HepG2 (cell line): ENCODE measurements around the gene SLC17A9. TPM values are rescaled to one million over a fixed set of nuclear protein-coding genes. Genes with fewer than 3 reads are reported as not detected.
A peak's percentile ranks its signal among the peaks of the same experiment; 100 is the strongest.

Experiments used
- DR1 ChIP-seq: sonication (generic); formaldehyde crosslinking; IDR thresholded peaks from 2 replicates; pipeline ENCODE4 v1.8.0; 2021; ENCODE audit warnings: mild to moderate bottlenecking, missing genetic modification reagents, inconsistent platforms
- GATAD1 ChIP-seq: IDR thresholded peaks from 2 replicates; pipeline ENCODE4 v1.6.1; 2016; ENCODE audit warnings: missing genetic modification reagents, missing compliant biosample characterization
- HNRNPL ChIP-seq: fragments of 200-400 bp; formaldehyde crosslinking; IDR thresholded peaks from 2 replicates; pipeline ENCODE4 v1.6.1; 2017; ENCODE audit warnings: mild to moderate bottlenecking, low read depth, low read length
- HNRNPUL1 ChIP-seq: fragments of 200-400 bp; formaldehyde crosslinking; IDR thresholded peaks from 2 replicates; pipeline ENCODE4 v1.6.1; 2017; ENCODE audit warnings: low read depth, mild to moderate bottlenecking, low read length, moderate library complexity
- HOMEZ ChIP-seq: IDR thresholded peaks from 2 replicates; pipeline ENCODE4 v1.6.1; 2016; ENCODE audit warnings: low read depth
- IKZF5 ChIP-seq: IDR thresholded peaks from 2 replicates; pipeline ENCODE4 v1.6.1; 2018; ENCODE audit warnings: missing genetic modification reagents, mild to moderate bottlenecking, missing compliant biosample characterization
- KLF9 ChIP-seq: IDR thresholded peaks from 2 replicates; pipeline ENCODE4 v1.6.1; 2016; ENCODE audit warnings: low read depth
- MAX ChIP-seq: IDR thresholded peaks from 2 replicates; pipeline ENCODE4 v1.6.1; 2012; ENCODE audit warnings: inconsistent platforms
- NFIB ChIP-seq: sonication (generic); formaldehyde crosslinking; IDR thresholded peaks from 2 replicates; pipeline ENCODE4 v1.9.0; 2021; ENCODE audit warnings: missing genetic modification reagents, mild to moderate bottlenecking, borderline replicate concordance
- NFIC ChIP-seq: IDR thresholded peaks from 2 replicates; pipeline ENCODE4 v1.6.1; 2012; ENCODE audit warnings: mild to moderate bottlenecking, low read length, inconsistent platforms
- SIX1 ChIP-seq: sonication (generic); formaldehyde crosslinking; IDR thresholded peaks from 2 replicates; pipeline ENCODE4 v1.4.0; 2020; ENCODE audit warnings: missing genetic modification reagents, borderline replicate concordance
- SMAD3 ChIP-seq: sonication (generic); formaldehyde crosslinking; IDR thresholded peaks from 2 replicates; pipeline ENCODE4 v1.4.0; 2020; ENCODE audit warnings: missing genetic modification reagents
- SMARCC2 ChIP-seq: fragments of 450-650 bp; IDR thresholded peaks from 2 replicates; pipeline ENCODE4 v1.6.1; 2017; ENCODE audit warnings: antibody characterized with exemption, mild to moderate bottlenecking
- SOX13 ChIP-seq, 3 experiments: fragments of 450-650 bp in 1 of 3; sonication (generic) in 1 of 3; formaldehyde crosslinking in 1 of 3; IDR thresholded peaks in 2 of 3; conservative IDR thresholded peaks in 1 of 3; 2 replicates each; pipeline versions ENCODE4 v1.5.0 to v1.6.1; 2016 to 2020; ENCODE audit warnings: antibody characterized with exemption in 1 of 3, mild to moderate bottlenecking in 1 of 3, missing compliant biosample characterization in 1 of 3, missing genetic modification reagents in 1 of 3, moderate library complexity in 1 of 3
- ZNF264 ChIP-seq: sonication (generic); formaldehyde crosslinking; IDR thresholded peaks from 2 replicates; pipeline ENCODE4 v1.4.0; 2020; ENCODE audit warnings: missing genetic modification reagents
- ZNF557 ChIP-seq: sonication (generic); formaldehyde crosslinking; IDR thresholded peaks from 2 replicates; pipeline ENCODE4 v1.4.0; 2020; ENCODE audit warnings: missing genetic modification reagents
- ZNF562 ChIP-seq: sonication (generic); formaldehyde crosslinking; IDR thresholded peaks from 2 replicates; pipeline ENCODE4 v1.8.0; 2022; ENCODE audit warnings: missing genetic modification reagents, borderline replicate concordance
- polyA plus RNA-seq, 8 experiments: library from polyadenylated mRNA; depleted of rRNA in 3 of 8; stranded (reverse) in 7 of 8; unstranded in 1 of 8; fragments of >200 nt; fragmentation: Illumina TruSeq in 4 of 8; extraction: Trizol in 4 of 8; gene quantifications; 2 replicates each; pipeline versions ENCODE4 v1.2.1 to v1.2.3, GENCODE V29; 2011 to 2016; ENCODE audit warnings: low read depth in 4 of 8, missing spikeins in 1 of 8, mixed read lengths in 1 of 8; ENCODE audit not compliant: insufficient read depth in 1 of 8
- total RNA-seq, 5 experiments: library from RNA; depleted of rRNA; stranded (reverse); fragments of >200 nt; fragmentation: Illumina TruSeq; extraction: Trizol; gene quantifications; 2 replicates each; pipeline ENCODE4 v1.2.3, GENCODE V29; 2016; ENCODE audit warnings: low read depth in 1 of 5
- TF ChIP-seq, protein P1 (sequence below): IDR thresholded peaks from 2 replicates; pipeline ENCODE4 v1.4.0; 2020; ENCODE audit warnings: mild to moderate bottlenecking, missing genetic modification reagents
- TF ChIP-seq, protein P2 (sequence below): sonication (generic); formaldehyde crosslinking; IDR thresholded peaks from 2 replicates; pipeline ENCODE4 v1.8.1; 2022; ENCODE audit warnings: low read depth, mild to moderate bottlenecking, missing genetic modification reagents

The SLC17A9 gene
- total and polyA plus RNA-seq, 2 of the 13 experiments (the other 11 are each of a cell fraction or from before 2014, with no cell fraction given), result 110 to 191 TPM

DNA sequence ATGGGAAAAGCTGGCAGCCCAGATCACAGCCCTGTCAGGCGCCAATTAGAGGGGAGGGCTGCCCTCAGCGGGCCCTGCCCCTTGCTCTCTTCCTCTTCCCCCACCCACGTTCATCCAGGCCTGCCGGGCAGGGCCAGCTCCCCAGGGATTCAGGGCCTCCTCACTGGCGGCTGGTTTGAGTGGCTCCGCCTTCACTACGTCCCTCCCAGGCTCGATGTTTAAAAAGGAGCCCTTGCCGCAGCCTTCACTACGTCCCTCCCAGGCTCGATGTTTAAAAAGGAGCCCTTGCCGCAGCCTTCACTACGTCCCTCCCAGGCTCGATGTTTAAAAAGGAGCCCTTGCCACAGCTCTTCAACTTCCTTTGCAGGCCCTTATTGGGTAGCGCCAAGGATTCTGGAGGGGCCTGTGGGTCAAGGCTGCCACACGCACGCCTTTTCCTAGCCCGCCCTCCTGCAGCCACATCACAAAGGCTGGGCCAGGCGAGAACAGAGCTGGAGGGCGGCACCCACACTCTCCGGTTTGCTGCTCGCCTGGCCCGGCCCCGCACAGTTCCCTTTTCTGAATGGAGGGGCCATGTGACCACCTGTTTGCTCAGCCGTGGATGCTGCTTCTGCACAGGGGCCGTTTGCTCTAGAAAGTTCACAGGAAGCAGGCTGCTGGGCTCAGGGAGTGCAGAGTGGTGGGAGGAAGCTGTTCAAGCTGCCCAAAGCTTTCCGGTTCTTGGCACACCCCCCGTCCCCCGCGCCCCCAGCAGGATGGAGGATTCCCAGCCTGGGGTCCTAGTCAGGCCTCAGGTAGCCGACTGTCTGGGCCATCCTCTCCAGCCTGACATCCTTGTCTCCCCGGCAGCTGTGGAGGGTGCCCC lies 1.6 kb downstream of the SLC17A9 start (continued):
- peak; percentile 62; the same call in 1 of the 2 replicates for TF ChIP-seq HOMEZ (CRISPR knock-in tag)
- TF ChIP-seq DR1, result no peak; the same call in 1 of the 2 replicates
- no peak for TF ChIP-seq SMARCC2
- TF ChIP-seq MAX, result peak; percentile 97
- TF ChIP-seq GATAD1, result peak; percentile 78
- TF ChIP-seq NFIC, result no peak
- TF ChIP-seq HNRNPUL1, result no peak
- TF ChIP-seq, protein P1, sequence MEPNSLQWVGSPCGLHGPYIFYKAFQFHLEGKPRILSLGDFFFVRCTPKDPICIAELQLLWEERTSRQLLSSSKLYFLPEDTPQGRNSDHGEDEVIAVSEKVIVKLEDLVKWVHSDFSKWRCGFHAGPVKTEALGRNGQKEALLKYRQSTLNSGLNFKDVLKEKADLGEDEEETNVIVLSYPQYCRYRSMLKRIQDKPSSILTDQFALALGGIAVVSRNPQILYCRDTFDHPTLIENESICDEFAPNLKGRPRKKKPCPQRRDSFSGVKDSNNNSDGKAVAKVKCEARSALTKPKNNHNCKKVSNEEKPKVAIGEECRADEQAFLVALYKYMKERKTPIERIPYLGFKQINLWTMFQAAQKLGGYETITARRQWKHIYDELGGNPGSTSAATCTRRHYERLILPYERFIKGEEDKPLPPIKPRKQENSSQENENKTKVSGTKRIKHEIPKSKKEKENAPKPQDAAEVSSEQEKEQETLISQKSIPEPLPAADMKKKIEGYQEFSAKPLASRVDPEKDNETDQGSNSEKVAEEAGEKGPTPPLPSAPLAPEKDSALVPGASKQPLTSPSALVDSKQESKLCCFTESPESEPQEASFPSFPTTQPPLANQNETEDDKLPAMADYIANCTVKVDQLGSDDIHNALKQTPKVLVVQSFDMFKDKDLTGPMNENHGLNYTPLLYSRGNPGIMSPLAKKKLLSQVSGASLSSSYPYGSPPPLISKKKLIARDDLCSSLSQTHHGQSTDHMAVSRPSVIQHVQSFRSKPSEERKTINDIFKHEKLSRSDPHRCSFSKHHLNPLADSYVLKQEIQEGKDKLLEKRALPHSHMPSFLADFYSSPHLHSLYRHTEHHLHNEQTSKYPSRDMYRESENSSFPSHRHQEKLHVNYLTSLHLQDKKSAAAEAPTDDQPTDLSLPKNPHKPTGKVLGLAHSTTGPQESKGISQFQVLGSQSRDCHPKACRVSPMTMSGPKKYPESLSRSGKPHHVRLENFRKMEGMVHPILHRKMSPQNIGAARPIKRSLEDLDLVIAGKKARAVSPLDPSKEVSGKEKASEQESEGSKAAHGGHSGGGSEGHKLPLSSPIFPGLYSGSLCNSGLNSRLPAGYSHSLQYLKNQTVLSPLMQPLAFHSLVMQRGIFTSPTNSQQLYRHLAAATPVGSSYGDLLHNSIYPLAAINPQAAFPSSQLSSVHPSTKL (CRISPR knock-in tag), result peak; percentile 73; the same call in 1 of the 2 replicates
- no peak for TF ChIP-seq ZNF562
- peak; percentile 95; the same call in 1 of the 2 replicates for TF ChIP-seq KLF9 (CRISPR knock-in tag)
- 0 out of 2 replicates have a peak, but pooled peaks have one; percentile 41 for TF ChIP-seq SOX13 (IDR thresholded peaks at IDR 0.05)
- TF ChIP-seq SOX13 (CRISPR knock-in tag; conservative IDR thresholded peaks at IDR 0.05 in 1 of 2, IDR thresholded peaks at IDR 0.05 in 1 of 2), result peak in 1 of 2 experiments; percentile 79; a peak in 2 of 4 replicates
- TF ChIP-seq HNRNPL, result peak; percentile 96; the same call in 1 of the 2 replicates
- TF ChIP-seq SMAD3 (CRISPR knock-in tag), result peak; percentile 64; the same call in 1 of the 2 replicates
- TF ChIP-seq IKZF5 (CRISPR knock-in tag), result peak; percentile 94
- peak; percentile 54; the same call in 1 of the 2 replicates for TF ChIP-seq SIX1 (CRISPR knock-in tag)
- peak; percentile 99 for TF ChIP-seq ZNF557 (CRISPR knock-in tag)
- TF ChIP-seq, protein P2, sequence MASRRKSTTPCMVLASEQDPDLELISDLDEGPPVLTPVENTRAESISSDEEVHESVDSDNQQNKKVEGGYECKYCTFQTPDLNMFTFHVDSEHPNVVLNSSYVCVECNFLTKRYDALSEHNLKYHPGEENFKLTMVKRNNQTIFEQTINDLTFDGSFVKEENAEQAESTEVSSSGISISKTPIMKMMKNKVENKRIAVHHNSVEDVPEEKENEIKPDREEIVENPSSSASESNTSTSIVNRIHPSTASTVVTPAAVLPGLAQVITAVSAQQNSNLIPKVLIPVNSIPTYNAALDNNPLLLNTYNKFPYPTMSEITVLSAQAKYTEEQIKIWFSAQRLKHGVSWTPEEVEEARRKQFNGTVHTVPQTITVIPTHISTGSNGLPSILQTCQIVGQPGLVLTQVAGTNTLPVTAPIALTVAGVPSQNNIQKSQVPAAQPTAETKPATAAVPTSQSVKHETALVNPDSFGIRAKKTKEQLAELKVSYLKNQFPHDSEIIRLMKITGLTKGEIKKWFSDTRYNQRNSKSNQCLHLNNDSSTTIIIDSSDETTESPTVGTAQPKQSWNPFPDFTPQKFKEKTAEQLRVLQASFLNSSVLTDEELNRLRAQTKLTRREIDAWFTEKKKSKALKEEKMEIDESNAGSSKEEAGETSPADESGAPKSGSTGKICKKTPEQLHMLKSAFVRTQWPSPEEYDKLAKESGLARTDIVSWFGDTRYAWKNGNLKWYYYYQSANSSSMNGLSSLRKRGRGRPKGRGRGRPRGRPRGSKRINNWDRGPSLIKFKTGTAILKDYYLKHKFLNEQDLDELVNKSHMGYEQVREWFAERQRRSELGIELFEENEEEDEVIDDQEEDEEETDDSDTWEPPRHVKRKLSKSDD (CRISPR knock-in tag), result peak; percentile 78
- 0 out of 2 replicates have a peak, but pooled peaks have one; percentile 73 for TF ChIP-seq NFIB (CRISPR knock-in tag)
- TF ChIP-seq ZNF264 (CRISPR knock-in tag), result peak; percentile 97
